Tibial nerve (tissue), 4 donors: ENCODE measurements around the gene FGGY.

ENCODE experiments used
- CTCF ChIP-seq, 5 experiments: fragments of 200-600 bp in 3 of 5; fragments of 450-650 bp in 2 of 5; sonication (generic) in 3 of 5; IDR thresholded peaks; one replicate each; pipeline ENCODE4 v1.5.1; 2016 to 2019; ENCODE audit warnings: antibody characterized with exemption in 5 of 5, mild to moderate bottlenecking in 3 of 5, moderate library complexity in 2 of 5
- EP300 ChIP-seq, 2 donors: sonication (generic); formaldehyde crosslinking; IDR thresholded peaks; one replicate each; pipeline ENCODE4 v1.6.1; 2017; ENCODE audit warnings: antibody characterized with exemption in 2 of 2, mild to moderate bottlenecking in 1 of 2
- POLR2A ChIP-seq, 2 donors: fragments of 450-650 bp; IDR thresholded peaks; one replicate each; pipeline ENCODE4 v1.6.1; 2017; ENCODE audit warnings: antibody characterized with exemption in 2 of 2, mild to moderate bottlenecking in 2 of 2, moderate library complexity in 2 of 2

- no peak for TF ChIP-seq POLR2A (IDR thresholded peaks at IDR 0.05)
- TF ChIP-seq CTCF (IDR thresholded peaks at IDR 0.05), result no peak
- TF ChIP-seq EP300 (IDR thresholded peaks at IDR 0.05), result peak; percentile 89 to 93
These were observed 453.6 kb downstream of the FGGY start for GRCh38 chr1:59750328-59751003.
